Stimulated activated CD8-positive, alpha-beta memory T cell treated with anti-CD3 and anti-CD28 coated beads, Interleukin-15, amount 100 ng/mL, for 48 hours (primary cell): ENCODE data around the gene MICAL3.
"Not testable (repeated sequence)": the region's sequence is repeated elsewhere in the genome, so short reads cannot be mapped to it uniquely, and the experiment has no call there.

Experiments
- DNase-seq, 2 donors: peaks; one replicate each; pipeline ENCODE4 v3.0.0-alpha.2; 2020; ENCODE audit warnings: low read depth in 2 of 2

The MICAL3 gene

GRCh38 chr22:17998913-17999312, 25.4 kb downstream of the MICAL3 start:
- no peak for DNase-seq

- DNase-seq, result no peak
These were observed 26.9 kb downstream of the MICAL3 start for GRCh38 chr22:17997456-17997855.

GRCh38 chr22:17995256-17995655, 29.1 kb downstream of the MICAL3 start:
- DNase-seq, result not testable (repeated sequence)

- no peak for DNase-seq
These were observed 29.8 kb downstream of the MICAL3 start for GRCh38 chr22:17994424-17995108.

- DNase-seq, result not testable (repeated sequence)
These were observed 31.4 kb downstream of the MICAL3 start for GRCh38 chr22:17992976-17993375.

GRCh38 chr22:17991992-17992391, 32.4 kb downstream of the MICAL3 start:
- DNase-seq, result not testable (repeated sequence)

GRCh38 chr22:17990942-17991341, 33.4 kb downstream of the MICAL3 start:
- no peak for DNase-seq

- DNase-seq, result no peak
These were observed 34.2 kb downstream of the MICAL3 start for GRCh38 chr22:17990147-17990546.

GRCh38 chr22:17988800-17989513, 35.4 kb downstream of the MICAL3 start:
- no peak for DNase-seq

GRCh38 chr22:17985606-17986005, 38.8 kb downstream of the MICAL3 start:
- no peak for DNase-seq

GRCh38 chr22:17985071-17985470, 39.3 kb downstream of the MICAL3 start:
- DNase-seq, result not testable (repeated sequence)

GRCh38 chr22:17984114-17984513, 40.2 kb downstream of the MICAL3 start:
- no peak for DNase-seq

- no peak for DNase-seq
These were observed 41.7 kb downstream of the MICAL3 start for GRCh38 chr22:17982572-17983141.

- DNase-seq, result no peak
These were observed 42.9 kb downstream of the MICAL3 start for GRCh38 chr22:17981497-17981896.

- peak in 1 of 2 donors; percentile 29 for DNase-seq
These were observed 43.7 kb downstream of the MICAL3 start for GRCh38 chr22:17980638-17981051.

- no peak for DNase-seq
These were observed 44.3 kb downstream of the MICAL3 start for GRCh38 chr22:17980015-17980590.

GRCh38 chr22:17978027-17978426, 46.3 kb downstream of the MICAL3 start:
- no peak for DNase-seq

- DNase-seq, result no peak
These were observed 47.0 kb downstream of the MICAL3 start for GRCh38 chr22:17977371-17977770.

GRCh38 chr22:17976121-17976520, 48.2 kb downstream of the MICAL3 start:
- no peak for DNase-seq

GRCh38 chr22:17974703-17975372, 49.5 kb downstream of the MICAL3 start:
- DNase-seq, result peak; percentile 31 to 42

- no peak for DNase-seq
These were observed 50.3 kb downstream of the MICAL3 start for GRCh38 chr22:17974087-17974486.

- no peak for DNase-seq
These were observed 51.1 kb downstream of the MICAL3 start for GRCh38 chr22:17973217-17973616.
